ENCODE measurements around the gene GFPT1.

Gene GFPT1

GRCh38 chr2:69298862-69299261 lies 88.2 kb downstream of the GFPT1 start:
- no peak overlapping the region for H3K27ac ChIP-seq
- no peaks in the 10 kb centered on the region for H3K36me3 ChIP-seq
- no peak overlapping the region for H3K4me2 ChIP-seq
- H3K4me1 ChIP-seq: no peaks in the 10 kb centered on the region
- H3K27me3 ChIP-seq: no peaks in the 10 kb centered on the region
- TF ChIP-seq Cebpa-rat (IDR thresholded peaks at IDR 0.05): no peak
- no peaks in the 10 kb centered on the region for H4K20me1 ChIP-seq
- no peak overlapping the region for H3K4me3 ChIP-seq
- no peak overlapping the region for H3K9ac ChIP-seq
- peaks cover 1% of the 10 kb centered on the region for H3K9me3 ChIP-seq

- Histone ChIP-seq H3K9ac (no peak overlapping the region), H4K20me1 (no peaks in the 10 kb centered on the region), H3K4me2 (no peak overlapping the region), H3K27me3 (no peaks in the 10 kb centered on the region), H3K36me3 (no peaks in the 10 kb centered on the region), H3K4me3 (no peak overlapping the region), H3K9me3 (no peaks in the 10 kb centered on the region), H3K4me1 (no peaks in the 10 kb centered on the region), H3K27ac (no peak overlapping the region)
- no peak for TF ChIP-seq Cebpa-rat (IDR thresholded peaks at IDR 0.05)
Measured at GRCh38 chr2:69298261-69298660, 88.8 kb downstream of the GFPT1 start.

- Histone ChIP-seq H4K20me1 (no peaks in the 10 kb centered on the region), H3K9ac (no peak overlapping the region), H3K4me3 (no peak overlapping the region), H3K4me2 (no peak overlapping the region), H3K9me3 (no peaks in the 10 kb centered on the region), H3K4me1 (no peaks in the 10 kb centered on the region), H3K36me3 (no peaks in the 10 kb centered on the region), H3K27ac (no peak overlapping the region), H3K27me3 (no peaks in the 10 kb centered on the region)
- no peak for TF ChIP-seq Cebpa-rat (IDR thresholded peaks at IDR 0.05)
Measured at GRCh38 chr2:69297216-69297615, 89.8 kb downstream of the GFPT1 start.

- H3K27me3 ChIP-seq: no peaks in the 10 kb centered on the region
- no peak for TF ChIP-seq Cebpa-rat (IDR thresholded peaks at IDR 0.05)
- H3K4me1 ChIP-seq: no peaks in the 10 kb centered on the region
- H3K27ac ChIP-seq: no peak overlapping the region
- H3K36me3 ChIP-seq: no peaks in the 10 kb centered on the region
- H3K4me2 ChIP-seq: no peak overlapping the region
- H3K9ac ChIP-seq: no peak overlapping the region
- H4K20me1 ChIP-seq: no peaks in the 10 kb centered on the region
- no peak overlapping the region for H3K4me3 ChIP-seq
- no peaks in the 10 kb centered on the region for H3K9me3 ChIP-seq
Measured at GRCh38 chr2:69296421-69296820, 90.6 kb downstream of the GFPT1 start.

- H3K4me1 ChIP-seq: no peaks in the 10 kb centered on the region
- H3K36me3 ChIP-seq: no peaks in the 10 kb centered on the region
- H3K4me3 ChIP-seq: no peak overlapping the region
- no peaks in the 10 kb centered on the region for H4K20me1 ChIP-seq
- H3K4me2 ChIP-seq: no peak overlapping the region
- H3K9me3 ChIP-seq: no peaks in the 10 kb centered on the region
- TF ChIP-seq Cebpa-rat (IDR thresholded peaks at IDR 0.05): no peak
- H3K27ac ChIP-seq: no peak overlapping the region
- H3K9ac ChIP-seq: no peak overlapping the region
- H3K27me3 ChIP-seq: no peaks in the 10 kb centered on the region
Measured at GRCh38 chr2:69292256-69292655, 94.8 kb downstream of the GFPT1 start.

GRCh38 chr2:69291721-69292120 lies 95.3 kb downstream of the GFPT1 start:
- no peak for TF ChIP-seq Cebpa-rat (IDR thresholded peaks at IDR 0.05)
- H3K4me3 ChIP-seq: no peak overlapping the region
- no peak overlapping the region for H3K9ac ChIP-seq
- no peaks in the 10 kb centered on the region for H3K4me1 ChIP-seq
- no peak overlapping the region for H3K4me2 ChIP-seq
- no peaks in the 10 kb centered on the region for H4K20me1 ChIP-seq
- no peaks in the 10 kb centered on the region for H3K36me3 ChIP-seq
- no peaks in the 10 kb centered on the region for H3K27me3 ChIP-seq
- H3K27ac ChIP-seq: no peak overlapping the region
- H3K9me3 ChIP-seq: no peaks in the 10 kb centered on the region

GRCh38 chr2:69291004-69291650 lies 95.9 kb downstream of the GFPT1 start:
- no peak overlapping the region for H3K27ac ChIP-seq
- no peaks in the 10 kb centered on the region for H3K27me3 ChIP-seq
- H3K4me1 ChIP-seq: peaks cover under 1% of the 10 kb centered on the region; the same call in 1 of the 2 replicates
- no peaks in the 10 kb centered on the region for H3K36me3 ChIP-seq
- H3K4me3 ChIP-seq: no peak overlapping the region
- H3K9ac ChIP-seq: no peak overlapping the region
- TF ChIP-seq Cebpa-rat (IDR thresholded peaks at IDR 0.05): no peak
- no peaks in the 10 kb centered on the region for H4K20me1 ChIP-seq
- H3K4me2 ChIP-seq: no peak overlapping the region
- no peaks in the 10 kb centered on the region for H3K9me3 ChIP-seq

GRCh38 chr2:69288429-69288828 lies 98.6 kb downstream of the GFPT1 start:
- Histone ChIP-seq H3K4me2 (no peak overlapping the region), H3K27me3 (no peaks in the 10 kb centered on the region), H3K4me1 (peaks cover 6% of the 10 kb centered on the region; the same call in 1 of the 2 replicates), H3K27ac (no peak overlapping the region), H3K4me3 (no peak overlapping the region), H3K9ac (no peak overlapping the region), H4K20me1 (no peaks in the 10 kb centered on the region), H3K9me3 (no peaks in the 10 kb centered on the region), H3K36me3 (no peaks in the 10 kb centered on the region)
- no peak for TF ChIP-seq Cebpa-rat (IDR thresholded peaks at IDR 0.05)

- Histone ChIP-seq H3K36me3 (no peaks in the 10 kb centered on the region), H3K9ac (no peak overlapping the region), H3K4me2 (no peak overlapping the region), H3K4me3 (no peak overlapping the region), H3K27ac (no peak overlapping the region), H3K4me1 (peaks cover 6% of the 10 kb centered on the region; the same call in 1 of the 2 replicates), H3K9me3 (no peaks in the 10 kb centered on the region), H3K27me3 (no peaks in the 10 kb centered on the region), H4K20me1 (no peaks in the 10 kb centered on the region)
- no peak for TF ChIP-seq Cebpa-rat (IDR thresholded peaks at IDR 0.05)
Measured at GRCh38 chr2:69287544-69287943, 99.5 kb downstream of the GFPT1 start.

- peak overlapping the region; percentile 7; the same call in 1 of the 2 replicates for H3K4me2 ChIP-seq
- no peak overlapping the region for H3K27ac ChIP-seq
- no peak for TF ChIP-seq Cebpa-rat (IDR thresholded peaks at IDR 0.05)
Measured at GRCh38 chr2:69285379-69285894, 101.6 kb downstream of the GFPT1 start.

More at GRCh38 chr2:69285379-69285894, 101.6 kb downstream of the GFPT1 start:
- H4K20me1 ChIP-seq: no peaks in the 10 kb centered on the region
- H3K36me3 ChIP-seq: no peaks in the 10 kb centered on the region
- no peaks in the 10 kb centered on the region for H3K9me3 ChIP-seq
- H3K27me3 ChIP-seq: no peaks in the 10 kb centered on the region
- H3K4me3 ChIP-seq: no peak overlapping the region
- H3K4me1 ChIP-seq: peaks cover 6% of the 10 kb centered on the region; the same call in 1 of the 2 replicates
- H3K9ac ChIP-seq: no peak overlapping the region
